HG02884 (cell line): ENCODE measurements around the gene FSD1.
"Not testable (repeated sequence)": the region's sequence is repeated elsewhere in the genome, so short reads cannot be mapped to it uniquely, and the experiment has no call there.

Experiments used
- ATAC-seq: cut with Tn5 transposase; IDR thresholded peaks from one replicate; pipeline ENCODE4 v1.9.1; 2021; ENCODE audit warnings: mild to moderate bottlenecking, moderate library complexity; ENCODE audit not compliant: unreplicated experiment

FSD1 gene

DNA sequence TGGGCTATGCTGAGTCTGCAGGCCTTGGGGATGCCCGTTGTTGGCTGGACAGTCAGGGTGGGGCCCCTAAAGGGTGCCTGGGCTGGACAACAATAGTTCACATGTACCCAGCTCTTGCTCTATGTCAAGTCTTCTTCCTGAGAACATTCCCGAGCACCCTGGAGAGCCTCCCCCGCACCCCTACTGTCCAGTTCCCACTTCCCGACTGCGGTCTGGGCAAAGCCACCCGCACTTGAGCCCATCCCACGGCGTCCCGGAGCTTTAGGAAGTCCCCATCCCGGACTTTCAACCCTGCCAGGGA, 37.9 kb downstream of the FSD1 start:
- no peak for ATAC-seq

DNA sequence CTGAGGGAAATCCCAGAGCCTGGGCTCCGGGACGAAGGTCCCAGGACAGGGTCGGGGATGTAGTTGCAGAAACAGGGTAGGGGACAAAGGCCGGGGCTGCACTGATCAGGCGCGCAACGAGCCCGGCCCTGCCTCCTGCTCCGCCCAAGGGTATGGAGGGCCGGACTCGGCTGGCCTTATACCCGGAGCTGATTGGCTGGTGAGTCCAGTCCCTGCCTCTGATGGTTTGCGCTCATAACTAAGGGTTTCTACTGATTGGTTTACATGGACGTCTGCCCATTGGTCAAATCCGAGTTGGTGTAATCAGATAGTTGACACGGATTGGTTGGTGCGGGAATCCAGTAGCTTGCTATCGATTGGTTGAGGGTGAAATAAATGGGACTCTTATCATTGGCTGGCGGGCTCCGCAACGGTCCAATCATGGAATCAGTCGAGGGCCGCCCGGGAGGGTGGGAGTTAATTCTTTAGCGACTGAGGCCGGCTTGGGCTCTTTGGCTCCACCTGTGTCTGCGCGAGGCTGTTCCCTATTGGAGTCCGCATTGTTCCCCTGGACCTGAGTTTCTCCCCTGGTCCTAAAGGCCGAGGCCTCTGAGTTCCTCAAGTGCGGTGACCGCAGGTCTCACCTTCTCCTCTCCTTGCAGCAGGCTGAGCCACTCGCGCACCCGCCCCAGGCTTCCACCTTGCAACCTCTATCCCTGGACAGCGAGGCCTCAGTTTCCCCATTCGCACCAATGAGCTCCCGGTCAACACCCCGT, 38.4 kb downstream of the FSD1 start:
- peak; percentile 82 for ATAC-seq

DNA sequence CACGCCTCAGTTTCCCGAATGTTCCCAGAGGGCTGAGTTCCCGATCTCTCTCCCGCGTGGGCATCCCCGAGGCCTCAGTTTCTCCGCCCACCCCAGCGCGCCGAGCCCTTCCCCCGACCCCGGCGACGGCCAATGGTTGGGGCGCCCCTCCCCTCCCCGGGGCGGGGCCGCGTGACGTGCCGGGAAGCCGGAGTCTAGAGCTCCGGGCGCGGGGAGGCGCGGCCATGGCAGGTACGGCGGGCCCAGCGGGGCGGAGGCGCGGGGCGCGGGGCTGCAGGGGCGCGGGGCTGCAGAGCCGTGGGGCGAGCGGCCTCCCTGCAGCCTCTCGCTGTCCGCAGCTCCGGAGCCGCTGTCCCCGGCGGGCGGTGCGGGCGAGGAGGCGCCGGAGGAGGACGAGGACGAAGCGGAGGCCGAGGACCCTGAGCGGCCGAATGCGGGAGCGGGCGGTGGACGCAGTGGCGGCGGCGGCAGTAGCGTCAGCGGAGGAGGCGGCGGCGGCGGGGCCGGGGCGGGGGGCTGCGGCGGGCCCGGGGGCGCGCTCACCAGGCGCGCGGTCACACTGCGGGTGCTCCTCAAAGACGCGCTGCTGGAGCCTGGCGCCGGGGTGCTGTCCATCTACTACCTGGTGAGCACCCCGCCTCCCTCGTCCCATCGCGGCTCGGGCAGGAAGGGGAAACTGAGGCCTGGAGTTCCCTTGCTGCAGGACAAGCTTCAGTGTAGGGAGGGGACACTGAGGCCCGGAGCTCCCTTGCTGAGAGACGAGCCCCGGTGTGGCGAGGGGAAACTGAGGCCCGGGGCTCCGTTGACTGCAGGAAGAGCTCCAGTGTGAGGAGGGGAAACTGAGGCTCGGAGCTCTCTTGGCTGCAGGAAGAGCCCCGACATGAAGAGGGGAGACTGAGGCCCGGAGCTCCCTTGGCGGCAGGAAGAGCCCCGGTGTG, 39.2 kb downstream of the FSD1 start, which contains the start of gene MPND:
Gene MPND (plus strand): TSS at position 193 of the 938 bp plus-strand sequence. CDS start 32 bp downstream, at position 225.
- ATAC-seq, result peak; percentile 39

DNA sequence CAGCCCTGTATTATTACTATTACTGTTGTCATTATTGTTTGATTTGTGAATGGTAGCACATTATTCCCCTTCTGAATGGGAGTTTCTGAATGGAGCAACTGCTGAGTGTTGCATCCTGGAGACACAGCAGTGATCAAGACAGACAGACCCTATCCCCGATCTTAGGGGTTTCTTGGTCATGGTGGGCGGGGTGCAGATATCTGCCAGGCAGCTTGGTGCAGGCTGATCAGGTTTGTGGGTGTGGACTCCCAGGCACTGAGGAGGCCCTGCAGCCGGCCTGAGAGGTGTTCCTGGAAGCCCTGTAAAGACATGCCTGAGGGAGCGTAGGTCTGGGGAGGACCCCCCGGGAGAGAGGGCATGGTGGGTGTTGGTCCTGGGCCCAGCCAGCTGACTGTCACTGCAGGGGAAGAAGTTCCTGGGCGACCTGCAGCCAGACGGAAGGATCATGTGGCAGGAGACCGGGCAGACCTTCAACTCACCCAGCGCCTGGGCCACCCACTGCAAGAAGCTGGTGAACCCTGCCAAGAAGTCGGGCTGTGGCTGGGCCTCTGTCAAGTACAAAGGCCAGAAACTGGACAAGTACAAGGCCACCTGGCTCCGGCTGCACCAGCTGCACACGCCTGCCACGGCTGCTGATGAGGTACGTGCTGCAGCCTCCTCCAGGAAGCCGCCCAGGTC, 41.1 kb downstream of the FSD1 start:
- no peak for ATAC-seq

DNA sequence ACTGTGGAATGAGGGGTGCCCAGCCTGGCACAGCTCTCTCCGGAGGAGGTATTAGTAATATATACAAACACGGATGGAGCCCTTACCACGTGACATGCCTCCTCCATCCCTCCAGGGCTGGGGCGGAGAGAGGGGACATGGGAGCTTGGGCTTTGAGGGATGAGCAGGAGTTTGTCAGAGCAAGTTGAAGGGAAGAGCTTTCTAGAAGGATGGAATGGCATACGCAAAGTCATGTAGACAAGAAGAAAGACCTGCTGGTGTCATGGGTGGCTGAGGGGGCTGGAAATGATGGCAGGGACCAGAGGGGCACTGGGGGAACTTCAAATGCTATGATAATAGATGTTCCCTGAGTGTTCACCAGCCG, 41.6 kb downstream of the FSD1 start:
- no peak for ATAC-seq

DNA sequence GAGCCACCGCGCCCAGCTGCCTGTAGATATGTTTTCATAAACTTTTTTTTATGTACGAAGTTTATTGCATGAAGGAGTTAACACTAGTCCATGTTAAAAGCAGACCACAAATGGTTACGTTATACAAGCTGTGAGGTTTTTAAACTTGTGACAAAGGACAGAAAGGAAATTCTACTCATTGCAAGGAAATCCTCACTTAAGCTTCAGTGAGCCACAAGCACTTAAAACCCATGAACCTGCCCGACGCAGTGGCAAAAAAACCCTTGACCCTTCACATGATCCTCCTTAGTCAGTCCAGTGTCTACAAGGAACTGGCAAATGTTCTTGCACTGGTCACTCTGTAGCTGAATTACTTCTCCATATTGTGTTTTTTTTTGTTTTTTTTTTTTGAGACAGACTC, 43.1 kb downstream of the FSD1 start:
- ATAC-seq, result no peak

DNA sequence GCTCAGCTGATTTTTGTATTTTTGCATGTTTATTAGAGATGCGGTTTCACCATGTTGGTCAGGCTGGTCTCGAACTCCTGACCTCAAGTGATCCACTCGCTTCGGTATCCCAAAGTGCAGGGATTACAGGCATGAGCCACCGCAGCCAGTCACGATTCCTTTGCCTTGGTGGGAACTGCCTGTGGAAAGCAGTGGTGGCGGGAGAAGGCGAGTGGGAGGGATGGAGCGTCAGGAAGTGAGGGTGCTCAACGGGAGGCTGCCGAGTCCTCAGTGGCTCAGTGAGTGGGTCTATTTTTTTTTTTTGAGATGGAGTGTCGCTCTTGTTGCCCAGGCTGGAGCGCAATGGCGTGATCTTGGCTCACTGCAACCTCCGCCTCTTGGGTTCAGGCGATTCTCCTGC, 44.8 kb downstream of the FSD1 start:
- ATAC-seq, result not testable (repeated sequence)

DNA sequence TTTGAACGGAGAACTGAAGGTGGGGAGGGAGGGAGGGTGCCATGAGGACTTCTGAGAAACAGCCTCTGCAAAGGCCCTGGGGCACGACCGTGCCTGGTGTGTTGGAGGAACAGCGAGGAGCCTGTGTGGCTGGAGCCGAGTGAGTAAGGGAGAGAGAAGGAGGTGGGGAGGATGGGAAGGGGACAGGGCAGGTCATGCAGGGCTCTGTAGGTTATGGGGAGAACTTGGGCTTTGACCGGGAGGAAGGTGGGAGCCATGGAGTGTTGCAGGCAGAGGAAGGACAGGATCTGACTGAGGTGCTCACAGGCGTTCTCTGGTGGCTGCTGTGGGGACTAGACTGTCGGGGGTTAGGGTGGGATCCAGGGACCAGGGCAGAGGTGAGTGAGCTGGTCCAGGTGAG, 45.7 kb downstream of the FSD1 start:
- no peak for ATAC-seq

DNA sequence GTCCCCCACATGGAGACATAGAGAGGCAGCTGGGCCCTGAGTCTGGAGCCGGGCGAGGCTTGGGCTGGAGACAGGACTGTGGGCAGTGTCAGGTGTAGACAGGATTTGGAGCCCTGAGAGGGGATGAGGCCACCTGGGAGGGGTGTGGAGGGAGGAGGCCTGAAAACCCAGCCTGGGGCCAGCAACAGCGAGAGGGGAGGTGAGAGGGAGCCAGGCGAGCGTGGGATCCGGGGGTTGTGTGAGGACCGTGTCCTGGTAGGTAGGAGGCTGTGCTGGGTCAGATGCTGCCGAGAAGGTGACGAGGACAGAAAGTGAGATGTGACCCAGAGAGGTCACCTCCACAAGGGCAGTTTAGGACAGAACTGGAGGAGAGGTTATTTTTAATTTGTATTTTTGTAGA, 46.3 kb downstream of the FSD1 start:
- ATAC-seq, result no peak

DNA sequence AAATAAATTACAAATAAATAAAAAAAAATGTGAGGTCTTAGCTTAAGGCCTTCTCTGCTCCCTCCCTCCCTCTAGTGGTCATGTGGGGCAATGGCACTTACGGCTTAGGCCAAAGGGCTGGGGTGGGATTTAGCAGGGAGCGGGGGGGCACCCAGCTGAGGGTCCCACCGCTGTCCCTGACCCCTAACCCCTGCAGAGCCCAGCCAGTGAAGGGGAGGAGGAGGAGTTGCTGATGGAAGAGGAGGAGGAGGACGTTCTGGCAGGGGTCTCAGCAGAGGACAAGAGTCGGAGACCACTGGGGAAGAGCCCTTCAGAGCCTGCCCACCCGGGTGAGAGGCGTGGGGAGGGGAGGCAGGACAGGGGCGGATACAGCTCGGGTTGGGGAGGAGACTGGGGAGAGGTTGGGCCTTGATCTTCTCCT, 48.3 kb downstream of the FSD1 start:
- ATAC-seq, result no peak

DNA sequence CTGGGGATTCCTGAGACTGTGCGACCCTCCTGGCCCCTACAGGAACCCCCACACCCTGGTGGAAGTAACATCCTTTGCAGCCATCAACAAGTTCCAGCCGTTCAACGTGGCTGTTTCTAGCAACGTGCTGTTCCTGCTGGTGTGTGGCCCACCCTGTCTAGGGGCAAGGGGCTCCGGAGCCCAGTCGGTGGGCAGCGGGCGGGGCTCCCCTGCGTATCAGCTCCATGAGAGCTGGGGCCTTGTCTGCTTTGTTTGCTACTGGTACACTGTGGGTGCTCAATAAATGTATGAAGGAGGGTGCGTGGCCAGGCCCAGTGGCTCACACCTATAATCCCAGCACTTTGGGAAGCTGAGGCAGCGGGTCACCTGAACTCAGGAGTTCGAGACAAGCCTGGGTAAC, 49.9 kb downstream of the FSD1 start:
- ATAC-seq, result no peak

DNA sequence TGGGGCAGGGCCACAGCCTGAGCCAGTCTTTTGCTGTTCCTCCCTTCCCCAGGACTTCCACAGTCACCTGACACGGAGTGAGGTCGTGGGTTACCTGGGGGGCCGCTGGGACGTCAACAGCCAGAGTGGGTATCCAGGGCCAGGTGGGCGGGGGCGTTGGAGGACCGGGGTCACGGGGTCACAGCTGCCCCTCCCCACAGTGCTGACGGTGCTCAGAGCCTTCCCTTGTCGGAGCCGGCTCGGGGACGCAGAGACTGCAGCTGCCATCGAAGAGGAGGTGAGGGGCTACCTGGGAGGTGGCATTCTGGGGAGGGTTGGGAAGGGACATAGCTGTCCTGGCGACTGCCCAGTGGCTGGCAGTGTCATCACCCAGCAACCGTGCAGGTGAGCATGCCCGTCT, 50.5 kb downstream of the FSD1 start:
- ATAC-seq, result no peak

DNA sequence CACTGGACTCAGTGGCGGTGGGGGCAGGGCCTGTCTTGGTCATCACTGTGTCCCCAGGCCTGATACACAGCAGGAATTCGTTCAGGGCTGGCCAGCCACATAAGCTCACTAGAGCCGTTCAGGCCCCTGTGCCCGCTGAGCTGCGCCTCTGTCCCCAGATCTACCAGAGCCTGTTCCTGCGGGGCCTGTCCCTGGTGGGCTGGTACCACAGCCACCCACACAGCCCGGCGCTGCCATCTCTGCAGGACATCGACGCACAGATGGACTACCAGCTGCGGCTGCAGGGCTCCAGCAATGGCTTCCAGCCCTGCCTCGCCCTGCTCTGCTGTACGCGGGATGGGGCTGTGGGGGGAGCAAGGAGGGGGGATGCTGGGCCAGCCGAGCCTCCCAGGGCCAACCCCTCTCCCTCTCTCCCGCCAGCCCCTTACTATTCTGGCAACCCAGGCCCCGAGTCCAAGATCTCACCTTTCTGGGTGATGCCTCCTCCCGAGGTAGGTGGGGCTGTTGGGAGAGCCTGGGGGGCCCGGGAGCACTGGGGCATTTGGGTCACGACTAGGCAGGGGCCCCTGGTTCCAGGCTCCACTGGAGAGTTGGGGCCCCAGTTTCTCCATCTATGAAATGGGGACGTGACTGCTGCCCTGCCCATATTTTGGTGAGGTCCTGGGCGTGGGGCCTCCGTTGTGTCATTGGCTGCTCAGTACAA, 52.8 kb downstream of the FSD1 start:
- no peak for ATAC-seq

DNA sequence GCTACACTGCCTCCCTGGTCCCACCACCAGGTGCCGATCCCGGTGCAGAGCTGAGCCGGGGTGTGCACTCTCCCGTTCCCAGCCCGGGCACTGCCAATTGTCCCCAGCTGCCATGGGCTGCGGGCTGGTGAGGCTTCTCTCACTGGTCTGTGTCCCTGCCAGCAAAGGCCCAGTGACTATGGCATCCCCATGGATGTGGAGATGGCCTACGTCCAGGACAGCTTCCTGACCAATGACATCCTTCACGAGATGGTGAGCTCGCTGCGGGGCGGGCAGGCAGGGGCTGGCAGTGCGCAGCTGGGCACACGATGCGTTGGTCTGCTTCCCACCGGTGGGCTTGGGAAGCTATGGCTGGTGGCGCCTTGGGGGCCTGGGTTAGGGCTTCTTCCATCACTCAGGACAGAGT, 53.5 kb downstream of the FSD1 start:
- no peak for ATAC-seq

DNA sequence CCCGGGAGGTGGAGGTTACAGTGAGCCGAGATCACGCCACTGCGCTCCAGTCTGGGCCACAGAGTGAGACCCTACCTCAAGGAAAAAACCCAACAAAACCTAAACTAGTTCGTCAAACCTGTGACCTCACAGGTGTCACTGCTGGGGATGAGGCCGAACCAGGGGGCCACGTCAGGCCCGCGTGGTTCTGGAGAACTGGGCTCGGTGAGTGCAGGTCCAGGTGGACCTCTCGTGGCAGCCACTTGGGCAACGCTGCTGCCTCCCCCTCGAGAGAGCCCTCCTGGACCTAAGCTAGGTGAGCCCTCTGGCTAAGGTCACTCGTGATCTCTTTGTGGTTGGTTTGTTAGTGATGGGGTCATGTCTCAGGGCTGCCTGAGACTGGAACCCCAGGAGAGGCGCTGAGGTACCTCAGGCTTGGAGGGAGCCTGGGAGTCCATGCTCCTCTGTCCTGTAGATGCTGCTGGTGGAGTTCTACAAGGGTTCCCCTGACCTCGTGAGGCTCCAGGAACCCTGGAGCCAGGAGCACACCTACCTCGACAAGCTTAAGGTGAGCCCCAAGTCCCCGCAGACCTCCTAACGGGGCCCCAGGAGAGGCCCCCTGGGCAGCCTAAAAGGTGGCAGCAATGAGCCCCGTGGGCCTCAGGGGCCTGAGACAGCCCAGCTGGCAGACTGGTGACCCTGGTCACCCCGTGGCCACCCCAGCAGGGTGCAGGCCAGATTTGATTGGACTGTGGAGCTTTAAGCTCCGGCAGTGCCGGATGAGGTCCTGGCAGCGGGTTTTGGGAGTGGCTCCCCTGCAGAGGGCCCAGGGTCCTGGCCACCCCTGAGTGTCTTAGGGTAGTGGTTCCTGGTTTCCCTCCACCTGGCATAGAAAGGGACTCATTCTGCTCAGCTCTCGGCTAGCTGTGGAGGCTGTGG, 54.6 kb downstream of the FSD1 start:
- ATAC-seq, result no peak

DNA sequence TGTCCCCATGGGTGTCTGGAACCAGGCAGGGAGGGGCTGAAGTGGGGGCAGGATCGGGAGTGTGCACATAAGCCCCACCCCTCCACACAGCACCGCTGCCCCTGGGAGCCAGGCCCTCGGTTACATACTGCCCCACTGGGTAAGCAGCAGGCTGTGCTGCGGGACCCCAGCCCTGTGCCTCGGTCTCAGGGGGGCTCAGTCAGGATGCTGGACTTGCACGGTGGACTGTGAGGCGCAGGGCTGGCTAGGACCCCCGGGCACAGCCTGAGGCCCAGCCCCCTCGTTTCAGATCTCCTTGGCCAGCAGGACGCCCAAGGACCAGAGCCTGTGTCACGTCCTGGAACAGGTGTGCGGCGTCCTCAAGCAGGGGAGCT, 55.2 kb downstream of the FSD1 start:
- ATAC-seq, result no peak

DNA sequence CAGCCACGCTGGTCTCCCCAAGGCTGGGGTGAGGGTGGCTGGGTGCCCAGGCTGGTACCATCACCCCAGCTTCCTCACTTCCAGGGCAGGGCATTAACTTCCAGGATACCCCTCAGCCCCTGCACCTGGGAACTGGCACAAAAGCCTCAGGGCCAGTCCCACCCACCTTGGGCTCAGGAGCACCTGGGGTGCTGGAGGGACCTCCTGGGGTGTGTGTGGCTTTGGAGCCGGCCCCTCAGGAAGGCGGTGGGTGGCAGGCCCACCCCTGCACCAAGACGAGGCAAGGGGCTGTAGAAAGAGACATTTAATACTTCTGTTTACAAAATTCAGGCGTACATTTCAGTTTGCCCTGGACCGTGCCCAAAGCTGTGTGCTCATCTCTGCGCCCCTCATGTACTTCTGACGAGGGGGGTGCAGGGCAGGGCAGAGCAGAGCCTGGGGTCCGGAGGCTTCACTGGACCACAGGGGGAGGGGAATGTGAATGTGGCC, 55.7 kb downstream of the FSD1 start:
- no peak for ATAC-seq

DNA sequence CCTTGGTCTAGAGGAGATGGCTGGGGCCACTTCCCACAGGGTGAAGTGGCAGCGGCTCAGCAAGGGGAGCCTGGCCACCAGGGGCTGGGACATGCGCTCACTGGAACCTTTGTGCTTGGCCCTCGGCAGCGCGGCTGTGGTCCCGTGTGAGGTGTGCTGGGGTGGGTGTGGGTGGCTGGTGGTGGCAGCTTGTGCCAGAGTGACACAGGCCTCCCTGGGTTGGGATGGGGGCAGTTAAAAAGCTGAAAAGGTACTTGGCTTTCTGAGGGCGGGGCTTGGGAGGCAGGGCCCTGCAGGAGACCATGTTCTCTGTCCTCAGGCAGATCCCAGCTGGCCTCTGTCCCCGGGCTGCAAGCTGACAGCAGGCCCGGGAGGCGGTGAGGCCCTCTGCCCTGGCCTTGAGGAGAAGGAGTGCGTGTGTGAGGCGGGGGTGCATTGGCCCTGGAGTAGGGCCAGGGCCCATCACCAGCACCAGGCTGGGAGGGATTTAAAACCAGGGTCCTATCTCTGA, 56.3 kb downstream of the FSD1 start:
- no peak for ATAC-seq

DNA sequence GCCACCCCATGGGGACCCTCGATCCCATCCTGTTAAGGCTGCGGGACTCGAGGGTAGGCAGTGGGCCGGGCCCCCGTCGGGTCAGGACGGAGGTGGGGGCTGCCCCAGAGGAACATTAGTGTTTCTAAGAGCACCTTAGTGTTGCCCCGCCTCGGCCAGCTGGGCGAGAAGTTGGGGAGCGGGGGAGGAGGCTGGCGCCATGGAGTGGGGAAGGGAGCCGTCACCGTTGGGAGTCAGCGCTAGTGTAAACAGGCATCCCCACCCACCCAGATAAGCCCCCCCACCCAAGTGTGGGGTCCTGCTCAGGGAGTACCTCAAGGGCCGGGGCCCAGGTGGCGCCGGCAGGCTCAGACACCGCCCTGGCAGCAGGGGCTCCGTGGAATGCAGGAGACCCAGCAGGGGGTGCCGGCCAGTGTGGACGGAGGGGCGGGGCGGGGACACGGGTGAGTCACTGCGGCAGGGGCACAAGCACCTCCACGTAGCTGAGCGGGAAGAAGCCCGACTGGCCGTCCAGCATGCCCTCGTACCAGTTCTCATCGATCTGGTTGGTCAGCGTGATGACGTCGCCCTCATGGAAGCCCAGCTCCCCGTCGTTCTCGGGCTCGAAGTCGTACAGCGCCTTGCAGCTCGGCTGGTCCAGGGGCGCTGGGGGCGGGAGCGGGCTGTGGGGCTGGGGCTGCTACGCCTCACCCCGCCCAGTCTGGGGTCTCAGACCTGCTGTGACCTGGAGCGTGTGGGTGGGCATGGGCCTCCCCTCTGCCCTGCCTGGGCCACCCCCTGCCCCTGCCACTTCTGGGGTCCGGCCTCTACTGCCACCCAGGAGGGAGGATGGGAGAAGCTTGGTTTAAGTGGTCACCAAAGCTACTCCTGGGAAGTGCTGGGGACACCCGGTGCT, 57.0 kb downstream of the FSD1 start:
- no peak for ATAC-seq
